Effector memory CD4-positive, alpha-beta T cell (primary cell): ENCODE measurements around the gene GRM8.

Experiments used
- DNase-seq, 3 donors: peaks; one replicate each; pipeline ENCODE4 v3.0.0-alpha.2; 2020
- H3K27ac ChIP-seq: 2 replicates; pipeline ENCODE4 v1.7.0; 2013; ENCODE audit warnings: mild to moderate bottlenecking, low read length, moderate library complexity; ENCODE audit not compliant: insufficient read depth, poor library complexity, severe bottlenecking
- H3K27me3 ChIP-seq: replicated peaks from 2 replicates; pipeline ENCODE4 v1.7.0; 2013; ENCODE audit warnings: mild to moderate bottlenecking, low read length; ENCODE audit not compliant: insufficient read depth, control insufficient read depth, poor library complexity, severe bottlenecking
- H3K36me3 ChIP-seq: 2 replicates; pipeline ENCODE4 v1.7.0; 2013; ENCODE audit warnings: mild to moderate bottlenecking, low read length, moderate library complexity; ENCODE audit not compliant: control insufficient read depth, insufficient read depth
- H3K4me1 ChIP-seq: 2 replicates; pipeline ENCODE4 v1.7.0; 2013; ENCODE audit warnings: low read length, mild to moderate bottlenecking; ENCODE audit not compliant: control insufficient read depth, insufficient read depth, poor library complexity, severe bottlenecking
- H3K4me3 ChIP-seq: 2 replicates; pipeline ENCODE4 v1.7.0; 2013; ENCODE audit warnings: low read length, low read depth, mild to moderate bottlenecking; ENCODE audit not compliant: insufficient read depth, poor library complexity, severe bottlenecking
- H3K9me3 ChIP-seq: 2 replicates; pipeline ENCODE4 v1.7.0; 2013; ENCODE audit warnings: mild to moderate bottlenecking, low read length, moderate library complexity; ENCODE audit not compliant: control insufficient read depth

The GRM8 gene

DNA sequence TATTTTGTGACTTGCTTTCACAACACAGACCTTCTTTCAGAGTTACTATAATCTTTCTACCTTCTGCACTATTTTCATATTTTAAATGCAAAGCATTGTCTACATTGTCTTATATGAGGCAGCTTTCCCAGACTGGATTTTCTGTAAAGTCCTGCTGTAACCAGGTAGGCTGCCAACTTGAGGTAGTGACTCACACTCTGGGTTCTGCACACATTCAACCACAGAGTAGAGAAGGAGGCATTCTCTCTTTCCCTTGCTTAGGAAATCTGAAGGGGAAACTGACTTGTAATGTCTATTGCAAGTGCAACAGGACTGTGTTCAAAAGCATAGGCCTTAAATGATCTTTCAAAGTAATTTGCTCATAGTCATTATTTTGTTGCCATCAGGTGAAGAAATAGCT lies 461.4 kb downstream of the GRM8 start:
- H3K27me3 ChIP-seq: no peaks in the 10 kb centered on the region
- DNase-seq: no peak
- H3K27ac ChIP-seq: no peak overlapping the region

DNA sequence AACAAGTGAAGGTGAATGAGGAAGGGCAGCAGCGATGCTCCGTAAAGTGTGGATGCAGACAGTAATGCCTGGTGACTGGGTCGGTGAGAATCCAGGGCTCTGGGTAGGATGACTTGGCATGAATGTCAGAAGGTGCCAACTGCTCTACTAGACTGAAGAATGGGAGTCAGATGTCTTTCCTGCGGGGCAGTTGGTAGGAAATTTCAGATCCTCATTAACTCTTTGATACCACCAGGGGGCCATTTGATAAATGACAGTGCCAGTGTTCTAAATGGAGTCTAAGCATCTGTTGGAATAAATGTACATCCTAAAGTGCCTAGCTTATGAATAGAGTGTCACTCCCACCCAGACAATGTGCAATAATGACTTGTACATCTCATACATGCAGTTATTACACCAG lies 462.0 kb downstream of the GRM8 start:
- DNase-seq: no peak
- Histone ChIP-seq H3K36me3 (no peaks in the 10 kb centered on the region), H3K9me3 (no peaks in the 10 kb centered on the region), H3K4me3 (no peak overlapping the region), H3K27ac (no peak overlapping the region), H3K27me3 (no peaks in the 10 kb centered on the region), H3K4me1 (no peaks in the 10 kb centered on the region)

More for the DNA sequence above, 461.4 kb downstream of the GRM8 start:
- Histone ChIP-seq H3K9me3 (no peaks in the 10 kb centered on the region), H3K4me3 (no peak overlapping the region), H3K4me1 (no peaks in the 10 kb centered on the region), H3K36me3 (no peaks in the 10 kb centered on the region)

GRCh38 chr7:126783613-126784012 lies 469.1 kb downstream of the GRM8 start:
- no peaks in the 10 kb centered on the region for H3K27me3 ChIP-seq
- DNase-seq: no peak
- H3K27ac ChIP-seq: no peak overlapping the region
- no peaks in the 10 kb centered on the region for H3K9me3 ChIP-seq
- H3K4me1 ChIP-seq: no peaks in the 10 kb centered on the region
- H3K4me3 ChIP-seq: no peak overlapping the region
- H3K36me3 ChIP-seq: no peaks in the 10 kb centered on the region

DNA sequence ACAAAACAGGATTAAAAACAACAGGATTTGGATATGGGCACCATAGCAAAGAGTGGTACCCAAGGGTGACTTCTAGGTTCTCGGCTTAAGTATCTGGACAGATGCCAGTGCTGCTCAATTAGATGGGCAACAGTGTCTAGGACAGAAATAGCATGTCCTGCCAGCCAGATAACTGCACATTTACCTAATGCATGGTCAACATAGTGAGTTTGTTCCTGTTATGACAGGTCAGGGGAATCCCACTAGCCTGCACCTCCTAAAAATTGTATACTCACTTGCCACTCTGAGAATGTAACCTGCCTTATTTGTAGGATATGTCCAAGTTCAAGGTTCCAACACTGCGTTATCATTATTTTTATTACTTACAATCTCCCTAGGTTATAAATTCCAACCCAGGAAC lies 471.7 kb downstream of the GRM8 start:
- Histone ChIP-seq H3K9me3 (no peaks in the 10 kb centered on the region), H3K27me3 (no peaks in the 10 kb centered on the region), H3K4me1 (no peaks in the 10 kb centered on the region), H3K4me3 (no peak overlapping the region), H3K36me3 (no peaks in the 10 kb centered on the region), H3K27ac (no peak overlapping the region)
- DNase-seq: no peak

DNA sequence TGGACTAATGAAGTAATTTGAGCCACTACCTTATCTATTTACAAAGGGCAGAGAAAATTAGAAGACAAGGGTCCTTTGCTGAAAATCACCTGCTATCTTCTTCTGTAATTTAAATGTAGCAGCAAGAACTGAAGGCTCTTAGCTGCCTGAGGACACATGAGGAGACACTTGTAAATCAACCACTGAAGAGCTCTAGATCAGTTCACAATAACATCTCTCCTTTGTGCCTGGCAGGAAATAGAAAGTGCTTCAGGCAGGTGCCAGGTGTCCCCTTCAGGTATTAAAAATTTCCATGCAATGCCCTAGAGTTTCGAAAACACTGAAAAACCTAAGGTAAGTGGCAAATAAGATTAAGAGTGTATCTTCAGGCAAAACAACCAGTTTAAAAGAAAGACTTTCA lies 474.6 kb downstream of the GRM8 start:
- H3K27ac ChIP-seq: no peak overlapping the region
- no peaks in the 10 kb centered on the region for H3K4me1 ChIP-seq
- DNase-seq: no peak
- no peaks in the 10 kb centered on the region for H3K27me3 ChIP-seq
- H3K36me3 ChIP-seq: no peaks in the 10 kb centered on the region
- H3K4me3 ChIP-seq: no peak overlapping the region
- H3K9me3 ChIP-seq: no peaks in the 10 kb centered on the region

- Histone ChIP-seq H3K27me3 (no peaks in the 10 kb centered on the region), H3K36me3 (no peaks in the 10 kb centered on the region), H3K9me3 (no peaks in the 10 kb centered on the region), H3K4me1 (no peaks in the 10 kb centered on the region), H3K27ac (no peak overlapping the region), H3K4me3 (no peak overlapping the region)
- DNase-seq: no peak
Measured at GRCh38 chr7:126776498-126776897, 476.2 kb downstream of the GRM8 start.

GRCh38 chr7:126774077-126774476 lies 478.7 kb downstream of the GRM8 start:
- DNase-seq: no peak
- Histone ChIP-seq H3K4me1 (no peaks in the 10 kb centered on the region), H3K27me3 (no peaks in the 10 kb centered on the region), H3K9me3 (no peaks in the 10 kb centered on the region), H3K4me3 (no peak overlapping the region), H3K36me3 (no peaks in the 10 kb centered on the region), H3K27ac (no peak overlapping the region)

DNA sequence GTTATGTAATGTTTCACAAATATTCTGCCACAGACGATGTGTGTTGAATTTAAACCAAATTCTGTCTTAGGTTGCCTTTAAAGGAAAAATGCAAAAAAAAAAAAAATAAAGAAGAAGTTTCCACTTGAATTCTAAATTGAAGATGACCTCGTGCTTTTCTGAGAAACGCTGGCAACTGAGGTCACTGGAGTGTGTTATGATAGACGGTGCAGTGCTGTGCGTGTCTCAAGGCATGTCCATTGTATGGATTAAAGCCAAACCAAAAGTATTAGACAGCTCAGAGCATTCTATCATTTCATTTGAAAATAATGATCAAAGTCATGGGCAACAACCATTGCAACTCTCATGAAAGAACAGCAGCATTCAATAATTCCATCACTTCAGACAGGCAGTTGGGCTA lies 483.9 kb downstream of the GRM8 start:
- H3K27ac ChIP-seq: no peak overlapping the region
- no peak for DNase-seq
- no peaks in the 10 kb centered on the region for H3K4me1 ChIP-seq
- H3K27me3 ChIP-seq: no peaks in the 10 kb centered on the region
- no peaks in the 10 kb centered on the region for H3K36me3 ChIP-seq
- no peak overlapping the region for H3K4me3 ChIP-seq
- no peaks in the 10 kb centered on the region for H3K9me3 ChIP-seq

GRCh38 chr7:126760914-126761577 lies 491.7 kb downstream of the GRM8 start:
- no peaks in the 10 kb centered on the region for H3K4me1 ChIP-seq
- no peak overlapping the region for H3K4me3 ChIP-seq
- no peak overlapping the region for H3K27ac ChIP-seq
- no peaks in the 10 kb centered on the region for H3K9me3 ChIP-seq
- H3K27me3 ChIP-seq: no peaks in the 10 kb centered on the region
- DNase-seq: no peak
- no peaks in the 10 kb centered on the region for H3K36me3 ChIP-seq

DNA sequence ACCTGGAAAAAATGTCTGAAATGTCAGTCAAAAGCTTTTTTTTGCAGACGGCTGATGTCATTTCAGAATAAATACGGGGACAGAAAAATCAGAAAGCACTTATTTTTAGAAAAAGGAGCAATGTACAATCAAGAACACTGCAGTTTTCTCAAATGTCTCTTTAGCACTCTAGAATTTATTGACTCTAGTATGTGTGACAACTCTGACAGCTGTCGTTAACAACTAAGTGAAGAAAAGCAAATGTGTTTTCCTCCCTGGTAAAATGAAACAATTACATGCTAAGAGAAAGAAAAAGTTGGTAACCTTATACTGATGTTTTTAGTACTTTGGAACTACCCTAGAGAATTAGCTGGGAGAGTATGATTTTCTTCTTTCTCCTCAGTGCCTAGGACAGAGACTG lies 497.4 kb downstream of the GRM8 start:
- no peaks in the 10 kb centered on the region for H3K9me3 ChIP-seq

More for the DNA sequence above, 497.4 kb downstream of the GRM8 start:
- Histone ChIP-seq H3K27ac (no peak overlapping the region), H3K36me3 (no peaks in the 10 kb centered on the region), H3K27me3 (no peaks in the 10 kb centered on the region), H3K4me3 (no peak overlapping the region), H3K4me1 (no peaks in the 10 kb centered on the region)
- DNase-seq: no peak
